GM21367 (cell line): Measurements from ENCODE around the gene HCN3.
"Not testable (repeated sequence)": the region's sequence is repeated elsewhere in the genome, so short reads cannot be mapped to it uniquely, and the experiment has no call there.

Source experiments
- ATAC-seq: cut with Tn5 transposase; IDR thresholded peaks from one replicate; pipeline ENCODE4 v1.9.1; 2021; ENCODE audit not compliant: unreplicated experiment

The HCN3 gene

GRCh38 chr1:155277070-155277901, at the start of gene HCN3:
TSS of gene HCN3 (plus strand) at chr1:155277463. CDS start at chr1:155277591, 128 bp downstream.
- ATAC-seq = peak; percentile 49

GRCh38 chr1:155228096-155228427, 49.2 kb upstream of the HCN3 start:
- no peak for ATAC-seq

GRCh38 chr1:155231302-155231701, 46.0 kb upstream of the HCN3 start:
- not testable (repeated sequence) for ATAC-seq

- not testable (repeated sequence) for ATAC-seq
Observed at GRCh38 chr1:155232001-155232978, 45.0 kb upstream of the HCN3 start.

- not testable (repeated sequence) for ATAC-seq
Observed at GRCh38 chr1:155233502-155233901, 43.8 kb upstream of the HCN3 start.

- ATAC-seq = not testable (repeated sequence)
Observed at GRCh38 chr1:155235375-155235774, 41.9 kb upstream of the HCN3 start.

GRCh38 chr1:155236451-155236850, 40.8 kb upstream of the HCN3 start:
- ATAC-seq = no peak

- no peak for ATAC-seq
Observed at GRCh38 chr1:155241069-155241679, 36.1 kb upstream of the HCN3 start.

GRCh38 chr1:155241841-155242264, 35.4 kb upstream of the HCN3 start:
- ATAC-seq = no peak

GRCh38 chr1:155242805-155243358, 34.4 kb upstream of the HCN3 start:
- no peak for ATAC-seq

- ATAC-seq = peak; percentile 69
Observed at GRCh38 chr1:155244368-155245162, 32.7 kb upstream of the HCN3 start.

GRCh38 chr1:155245163-155245524, 32.1 kb upstream of the HCN3 start:
- no peak for ATAC-seq

GRCh38 chr1:155246796-155247195, 30.5 kb upstream of the HCN3 start:
- not testable (repeated sequence) for ATAC-seq

GRCh38 chr1:155247667-155248553, 29.4 kb upstream of the HCN3 start:
- no peak for ATAC-seq

- ATAC-seq = no peak
Observed at GRCh38 chr1:155250246-155250632, 27.0 kb upstream of the HCN3 start.

GRCh38 chr1:155250633-155251449, 26.4 kb upstream of the HCN3 start:
- ATAC-seq = peak; percentile 69

GRCh38 chr1:155251566-155251965, 25.7 kb upstream of the HCN3 start:
- ATAC-seq = no peak

GRCh38 chr1:155253208-155253607, 24.1 kb upstream of the HCN3 start:
- ATAC-seq = no peak
